Umbilical cord (tissue), 2 donors: ENCODE data around the gene P4HA3. TPM values are rescaled to one million over a fixed set of nuclear protein-coding genes. Genes with fewer than 3 reads are reported as not detected.

Source experiments
- DNase-seq: peaks from one replicate; pipeline ENCODE4 v3.0.0-alpha.2; 2015; ENCODE audit warnings: low spot score
- total RNA-seq: library from RNA; depleted of rRNA; stranded (reverse); fragments of >200 nt; gene quantifications from one replicate; pipeline ENCODE4 v1.2.3, GENCODE V29; 2014; ENCODE audit warnings: low replicate concordance; ENCODE audit not compliant: insufficient read depth

P4HA3 gene
- total RNA-seq, 1 donor from 2014 or later, result 24.6 TPM

GRCh38 chr11:74318241-74318932, 6.9 kb upstream of the P4HA3 start:
- DNase-seq, result peak; percentile 18

- no peak for DNase-seq
Measured at GRCh38 chr11:74316772-74317505, 5.5 kb upstream of the P4HA3 start.

- no peak for DNase-seq
Measured at GRCh38 chr11:74312326-74312725, 886 bp upstream of the P4HA3 start.

GRCh38 chr11:74310857-74311256, 583 bp downstream of the P4HA3 start:
- no peak for DNase-seq

- peak; percentile 81 for DNase-seq
Measured at GRCh38 chr11:74307434-74307833, 4.0 kb downstream of the P4HA3 start.

GRCh38 chr11:74306435-74307175, 4.8 kb downstream of the P4HA3 start:
- DNase-seq, result no peak

GRCh38 chr11:74299015-74299414, 12.4 kb downstream of the P4HA3 start:
- DNase-seq, result no peak

- no peak for DNase-seq
Measured at GRCh38 chr11:74297484-74297883, 14.0 kb downstream of the P4HA3 start.

GRCh38 chr11:74288911-74289310, 22.5 kb downstream of the P4HA3 start:
- peak; percentile 47 for DNase-seq

GRCh38 chr11:74288161-74288560, 23.3 kb downstream of the P4HA3 start:
- DNase-seq, result peak; percentile 90

GRCh38 chr11:74284466-74284865, 27.0 kb downstream of the P4HA3 start:
- no peak for DNase-seq

- no peak for DNase-seq
Measured at GRCh38 chr11:74283580-74284180, 27.8 kb downstream of the P4HA3 start.

GRCh38 chr11:74282914-74283371, 28.5 kb downstream of the P4HA3 start:
- no peak for DNase-seq

- DNase-seq, result no peak
Measured at GRCh38 chr11:74282421-74282820, 29.0 kb downstream of the P4HA3 start.

- no peak for DNase-seq
Measured at GRCh38 chr11:74280494-74280893, 30.9 kb downstream of the P4HA3 start.

- no peak for DNase-seq
Measured at GRCh38 chr11:74279256-74279655, 32.2 kb downstream of the P4HA3 start.

- DNase-seq, result peak; percentile 87
Measured at GRCh38 chr11:74278721-74279161, 32.7 kb downstream of the P4HA3 start.

- DNase-seq, result no peak
Measured at GRCh38 chr11:74278103-74278502, 33.3 kb downstream of the P4HA3 start.

GRCh38 chr11:74276581-74276980, 34.9 kb downstream of the P4HA3 start:
- DNase-seq, result no peak

- DNase-seq, result no peak
Measured at GRCh38 chr11:74272276-74272675, 39.2 kb downstream of the P4HA3 start.

GRCh38 chr11:74269161-74269811, 42.2 kb downstream of the P4HA3 start:
- peak; percentile 90 for DNase-seq
